HG03378 (cell line): ENCODE data around the gene MYB.
"Not testable (repeated sequence)": the region's sequence is repeated elsewhere in the genome, so short reads cannot be mapped to it uniquely, and the experiment has no call there.

Experiments
- ATAC-seq: cut with Tn5 transposase; IDR thresholded peaks from one replicate; pipeline ENCODE4 v1.9.1; 2021; ENCODE audit warnings: mild to moderate bottlenecking, moderate library complexity; ENCODE audit not compliant: unreplicated experiment

Gene MYB

GRCh38 chr6:135243871-135244796 lies 63.0 kb downstream of the MYB start:
- ATAC-seq: no peak

- no peak for ATAC-seq
These were observed 63.7 kb downstream of the MYB start for GRCh38 chr6:135244805-135245204.

- ATAC-seq: not testable (repeated sequence)
These were observed 65.4 kb downstream of the MYB start for GRCh38 chr6:135246412-135247012.

GRCh38 chr6:135250234-135250633 lies 69.1 kb downstream of the MYB start:
- ATAC-seq: no peak

GRCh38 chr6:135250751-135251497 lies 69.8 kb downstream of the MYB start:
- ATAC-seq: no peak

- no peak for ATAC-seq
These were observed 70.7 kb downstream of the MYB start for GRCh38 chr6:135251498-135252441.

- ATAC-seq: no peak
These were observed 73.4 kb downstream of the MYB start for GRCh38 chr6:135254471-135254870.

- ATAC-seq: no peak
These were observed 75.8 kb downstream of the MYB start for GRCh38 chr6:135256866-135257265.

- ATAC-seq: no peak
These were observed 76.7 kb downstream of the MYB start for GRCh38 chr6:135257631-135258405.

- no peak for ATAC-seq
These were observed 77.9 kb downstream of the MYB start for GRCh38 chr6:135258970-135259369.

- no peak for ATAC-seq
These were observed 79.5 kb downstream of the MYB start for GRCh38 chr6:135260612-135261011.

GRCh38 chr6:135261872-135262725 lies 81.0 kb downstream of the MYB start:
- ATAC-seq: no peak

GRCh38 chr6:135265278-135265677 lies 84.2 kb downstream of the MYB start:
- no peak for ATAC-seq

GRCh38 chr6:135266675-135267074 lies 85.6 kb downstream of the MYB start:
- ATAC-seq: no peak

- no peak for ATAC-seq
These were observed 86.0 kb downstream of the MYB start for GRCh38 chr6:135267085-135267484.

- no peak for ATAC-seq
These were observed 87.2 kb downstream of the MYB start for GRCh38 chr6:135268263-135268662.

GRCh38 chr6:135268740-135269139 lies 87.6 kb downstream of the MYB start:
- ATAC-seq: no peak
